ENCODE data around the gene SLC26A9.

- TF ChIP-seq CTCF (IDR thresholded peaks at IDR 0.05) (no peak), EZH2 (IDR thresholded peaks at IDR 0.05; ENCODE audit: borderline replicate concordance, insufficient read depth, low read depth, low read length, poor library complexity, severe bottlenecking) (no peak)
Measured at GRCh38 chr1:205950826-205951549, 7.7 kb upstream of the SLC26A9 start.
